ENCODE results near the gene TMEM45B.
"Not testable (repeated sequence)": the region's sequence is repeated elsewhere in the genome, so short reads cannot be mapped to it uniquely, and the experiment has no call there.

The TMEM45B gene

GRCh38 chr11:129825380-129825779, 9.7 kb downstream of the TMEM45B start:
- no peak overlapping the region for H3K27ac ChIP-seq (ENCODE audit: low read length)
- H3K79me2 ChIP-seq (ENCODE audit: low read length) = no peaks in the 10 kb centered on the region

DNA sequence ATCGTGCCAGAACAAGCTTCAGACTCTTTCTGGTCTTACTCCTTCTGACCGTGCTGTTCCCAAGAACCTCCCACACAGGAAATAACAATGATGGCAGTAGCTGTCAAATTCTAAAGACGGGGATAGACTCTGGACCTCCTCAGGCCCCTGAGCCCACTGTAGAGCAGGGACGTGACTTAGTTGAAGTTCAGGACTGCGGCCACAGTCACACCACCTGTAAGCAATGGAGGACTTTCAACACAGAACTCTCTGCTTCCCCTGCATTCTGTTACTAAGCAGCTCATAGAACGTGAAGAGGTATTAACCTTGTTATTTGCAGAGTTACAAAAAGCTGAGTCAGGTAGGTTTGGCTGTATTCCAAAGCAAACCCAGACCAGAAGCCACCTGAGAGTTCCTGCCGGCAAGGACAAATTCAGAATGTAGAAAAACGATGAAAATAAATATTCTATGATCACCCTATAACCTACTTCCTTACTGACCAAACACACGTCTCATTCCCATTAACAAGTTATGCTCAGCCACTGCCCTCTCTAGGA, 12.7 kb downstream of the TMEM45B start:
- H3K4me2 ChIP-seq (ENCODE audit: low read length) = no peak overlapping the region
- TF ChIP-seq, protein P1, sequence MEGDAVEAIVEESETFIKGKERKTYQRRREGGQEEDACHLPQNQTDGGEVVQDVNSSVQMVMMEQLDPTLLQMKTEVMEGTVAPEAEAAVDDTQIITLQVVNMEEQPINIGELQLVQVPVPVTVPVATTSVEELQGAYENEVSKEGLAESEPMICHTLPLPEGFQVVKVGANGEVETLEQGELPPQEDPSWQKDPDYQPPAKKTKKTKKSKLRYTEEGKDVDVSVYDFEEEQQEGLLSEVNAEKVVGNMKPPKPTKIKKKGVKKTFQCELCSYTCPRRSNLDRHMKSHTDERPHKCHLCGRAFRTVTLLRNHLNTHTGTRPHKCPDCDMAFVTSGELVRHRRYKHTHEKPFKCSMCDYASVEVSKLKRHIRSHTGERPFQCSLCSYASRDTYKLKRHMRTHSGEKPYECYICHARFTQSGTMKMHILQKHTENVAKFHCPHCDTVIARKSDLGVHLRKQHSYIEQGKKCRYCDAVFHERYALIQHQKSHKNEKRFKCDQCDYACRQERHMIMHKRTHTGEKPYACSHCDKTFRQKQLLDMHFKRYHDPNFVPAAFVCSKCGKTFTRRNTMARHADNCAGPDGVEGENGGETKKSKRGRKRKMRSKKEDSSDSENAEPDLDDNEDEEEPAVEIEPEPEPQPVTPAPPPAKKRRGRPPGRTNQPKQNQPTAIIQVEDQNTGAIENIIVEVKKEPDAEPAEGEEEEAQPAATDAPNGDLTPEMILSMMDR (IDR thresholded peaks at IDR 0.05; ENCODE audit: low read depth, low read length) = no peak
- TF ChIP-seq EZH2phosphoT487 (IDR thresholded peaks at IDR 0.05; ENCODE audit: low read depth) = no peak
- H3K79me2 ChIP-seq (ENCODE audit: low read length) = no peaks in the 10 kb centered on the region
- no peaks in the 10 kb centered on the region for H3K4me1 ChIP-seq (ENCODE audit: low read length)
- no peak overlapping the region for H3K27ac ChIP-seq (ENCODE audit: low read length)
- H3K4me3 ChIP-seq (ENCODE audit: low read length) = no peak overlapping the region
- no peaks in the 10 kb centered on the region for H4K20me1 ChIP-seq (ENCODE audit: insufficient read depth, low read length)
- no peak overlapping the region for H3K9ac ChIP-seq (ENCODE audit: low read length)
- no peaks in the 10 kb centered on the region for H3K36me3 ChIP-seq (replicated peaks; ENCODE audit: low read depth, low read length)
- H3K27me3 ChIP-seq (ENCODE audit: low read depth, low read length) = no peaks in the 10 kb centered on the region
- no peak overlapping the region for H2AFZ ChIP-seq (ENCODE audit: low read depth, low read length)
- no peaks in the 10 kb centered on the region for H3K9me3 ChIP-seq (ENCODE audit: insufficient read depth, low read length)

More at GRCh38 chr11:129825380-129825779, 9.7 kb downstream of the TMEM45B start:
- H3K4me1 ChIP-seq (ENCODE audit: low read length) = no peaks in the 10 kb centered on the region
- no peak overlapping the region for H2AFZ ChIP-seq (ENCODE audit: low read depth, low read length)
- no peaks in the 10 kb centered on the region for H3K36me3 ChIP-seq (replicated peaks; ENCODE audit: low read depth, low read length)
- H3K9me3 ChIP-seq (ENCODE audit: insufficient read depth, low read length) = no peaks in the 10 kb centered on the region
- no peaks in the 10 kb centered on the region for H4K20me1 ChIP-seq (ENCODE audit: insufficient read depth, low read length)
- H3K4me2 ChIP-seq (ENCODE audit: low read length) = no peak overlapping the region
- no peak overlapping the region for H3K9ac ChIP-seq (ENCODE audit: low read length)
- no peak overlapping the region for H3K4me3 ChIP-seq (ENCODE audit: low read length)
- no peak for TF ChIP-seq EZH2phosphoT487 (IDR thresholded peaks at IDR 0.05; ENCODE audit: low read depth)
- TF ChIP-seq, protein P1 (IDR thresholded peaks at IDR 0.05; ENCODE audit: low read depth, low read length) = no peak
- H3K27me3 ChIP-seq (ENCODE audit: low read depth, low read length) = no peaks in the 10 kb centered on the region

DNA sequence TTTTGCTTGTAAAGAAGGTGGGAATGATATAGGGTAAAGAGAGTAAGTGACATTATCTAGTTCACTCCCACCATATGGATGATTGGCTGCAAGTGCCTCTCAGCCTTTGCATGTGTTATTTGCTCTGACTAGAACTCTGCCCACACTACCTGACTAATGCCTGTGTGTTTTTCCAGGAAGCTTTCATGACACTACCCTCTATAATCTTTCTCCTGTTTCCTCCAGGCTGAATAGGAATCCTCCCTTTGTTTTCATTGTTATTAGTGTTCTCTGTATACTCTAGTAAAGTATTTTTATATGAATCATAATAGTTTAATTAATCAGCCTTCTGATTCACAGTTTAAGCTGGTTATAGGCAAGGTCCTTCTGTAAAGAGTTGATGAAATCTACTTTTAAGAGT, 13.8 kb downstream of the TMEM45B start:
- H3K27me3 ChIP-seq (ENCODE audit: low read depth, low read length); H3K9ac ChIP-seq (ENCODE audit: low read length); H4K20me1 ChIP-seq (ENCODE audit: insufficient read depth, low read length); H3K27ac ChIP-seq (ENCODE audit: low read length); H3K79me2 ChIP-seq (ENCODE audit: low read length); H3K36me3 ChIP-seq (replicated peaks; ENCODE audit: low read depth, low read length); H3K4me2 ChIP-seq (ENCODE audit: low read length); H3K4me1 ChIP-seq (ENCODE audit: low read length); H2AFZ ChIP-seq (ENCODE audit: low read depth, low read length); H3K4me3 ChIP-seq (ENCODE audit: low read length); H3K9me3 ChIP-seq (ENCODE audit: insufficient read depth, low read length): not testable (repeated sequence)

GRCh38 chr11:129831227-129831626, 15.6 kb downstream of the TMEM45B start:
- not testable (repeated sequence) for H3K79me2 ChIP-seq (ENCODE audit: low read length); H3K4me1 ChIP-seq (ENCODE audit: low read length); H3K27ac ChIP-seq (ENCODE audit: low read length); H3K4me2 ChIP-seq (ENCODE audit: low read length); H4K20me1 ChIP-seq (ENCODE audit: insufficient read depth, low read length); H3K27me3 ChIP-seq (ENCODE audit: low read depth, low read length); H3K9ac ChIP-seq (ENCODE audit: low read length); H2AFZ ChIP-seq (ENCODE audit: low read depth, low read length); H3K9me3 ChIP-seq (ENCODE audit: insufficient read depth, low read length); H3K4me3 ChIP-seq (ENCODE audit: low read length); H3K36me3 ChIP-seq (replicated peaks; ENCODE audit: low read depth, low read length)

DNA sequence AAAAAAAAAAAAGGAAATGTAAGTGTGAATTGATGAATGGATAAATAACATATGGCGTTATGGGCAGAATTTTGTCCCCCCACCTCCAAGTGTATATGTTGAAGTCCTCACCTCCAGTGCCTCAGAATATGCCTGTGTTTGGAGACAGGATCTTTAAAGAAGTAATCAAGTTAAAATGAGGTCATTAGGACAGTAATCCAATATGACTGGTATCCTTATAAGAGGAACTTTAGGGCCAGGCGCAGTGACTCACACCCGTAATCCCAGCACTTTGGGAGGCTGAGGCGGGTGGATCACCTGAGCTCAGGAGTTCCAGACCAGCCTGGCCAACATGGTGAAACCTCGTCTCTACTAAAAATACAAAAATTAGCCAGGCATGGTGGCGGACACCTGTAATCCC, 17.6 kb downstream of the TMEM45B start:
- not testable (repeated sequence) for H3K4me3 ChIP-seq (ENCODE audit: low read length); H3K9ac ChIP-seq (ENCODE audit: low read length); H4K20me1 ChIP-seq (ENCODE audit: insufficient read depth, low read length); H3K9me3 ChIP-seq (ENCODE audit: insufficient read depth, low read length); H3K79me2 ChIP-seq (ENCODE audit: low read length); H2AFZ ChIP-seq (ENCODE audit: low read depth, low read length); H3K27me3 ChIP-seq (ENCODE audit: low read depth, low read length); H3K36me3 ChIP-seq (replicated peaks; ENCODE audit: low read depth, low read length); H3K4me1 ChIP-seq (ENCODE audit: low read length); H3K4me2 ChIP-seq (ENCODE audit: low read length); H3K27ac ChIP-seq (ENCODE audit: low read length)

DNA sequence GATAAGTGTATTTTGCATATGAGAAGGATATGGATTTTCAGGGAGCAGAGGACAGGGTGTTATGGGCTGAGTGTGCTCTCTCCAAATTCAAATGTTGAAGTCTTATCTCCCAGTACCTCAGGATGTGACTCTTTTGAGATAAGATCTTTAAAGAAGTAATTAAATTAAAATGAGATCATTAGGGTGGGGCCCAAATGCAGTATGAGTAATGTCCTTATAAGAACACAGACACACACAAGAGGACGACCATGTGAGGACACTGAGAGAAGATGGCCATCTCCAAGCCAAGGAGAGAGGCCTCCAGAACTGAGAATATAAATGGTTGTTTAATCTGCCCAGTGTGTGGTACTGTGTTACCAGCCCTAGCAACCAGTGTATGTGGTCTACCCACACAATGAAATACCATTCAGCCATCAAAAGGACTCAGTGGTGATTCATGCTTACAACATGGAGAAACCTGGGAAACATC, 20.8 kb downstream of the TMEM45B start:
- not testable (repeated sequence) for H3K4me2 ChIP-seq (ENCODE audit: low read length)

More for the DNA sequence above, 20.8 kb downstream of the TMEM45B start:
- H3K79me2 ChIP-seq (ENCODE audit: low read length); H2AFZ ChIP-seq (ENCODE audit: low read depth, low read length); H3K9ac ChIP-seq (ENCODE audit: low read length); H3K9me3 ChIP-seq (ENCODE audit: insufficient read depth, low read length); H3K4me3 ChIP-seq (ENCODE audit: low read length); H3K4me1 ChIP-seq (ENCODE audit: low read length); H3K36me3 ChIP-seq (replicated peaks; ENCODE audit: low read depth, low read length); H3K27ac ChIP-seq (ENCODE audit: low read length); H4K20me1 ChIP-seq (ENCODE audit: insufficient read depth, low read length); H3K27me3 ChIP-seq (ENCODE audit: low read depth, low read length): not testable (repeated sequence)

All from OCI-LY3 (cell line).